ENCODE measurements around the gene DPP6.
"Not testable (repeated sequence)": the region's sequence is repeated elsewhere in the genome, so short reads cannot be mapped to it uniquely, and the experiment has no call there.

The DPP6 gene

DNA sequence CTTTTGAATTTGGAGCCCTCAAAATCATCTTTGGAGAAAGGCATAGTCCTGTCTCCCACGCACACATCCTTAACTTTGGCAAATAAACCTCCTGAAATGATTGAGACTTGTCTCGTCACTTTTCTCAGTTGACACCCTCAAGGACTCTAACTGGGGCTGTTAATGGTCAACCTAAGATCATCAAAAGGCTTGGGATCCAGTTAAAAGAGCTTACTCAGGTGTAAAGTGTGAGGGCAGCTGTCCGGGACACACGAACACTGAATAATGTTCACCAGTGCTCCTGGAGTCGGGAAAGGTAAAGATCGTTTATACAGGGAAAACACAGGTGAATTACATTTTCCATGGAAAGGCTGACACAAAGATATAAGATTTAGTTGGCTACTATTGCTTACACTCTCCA, 866.1 kb downstream of the DPP6 start:
- DNase-seq = no peak

DNA sequence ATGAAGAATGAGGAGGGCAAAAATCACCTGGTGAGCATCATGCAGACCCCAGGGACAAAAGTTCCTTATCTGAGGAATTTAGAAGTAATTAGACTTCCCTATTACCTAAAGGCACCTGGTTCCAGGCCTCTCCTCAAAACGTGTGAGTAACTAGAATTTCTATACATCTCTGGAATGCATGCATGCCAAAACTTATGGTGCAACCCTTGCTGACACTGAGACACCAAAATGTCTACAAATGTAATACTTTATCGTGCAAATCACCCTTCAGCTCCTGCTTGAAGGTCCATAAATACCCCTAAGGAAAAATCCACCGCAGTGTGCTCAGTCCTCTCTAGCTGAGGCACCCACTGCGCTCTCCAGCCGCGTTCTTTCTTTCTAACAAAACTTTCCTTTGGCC, 866.5 kb downstream of the DPP6 start:
- no peak for DNase-seq

- no peak for DNase-seq
These were observed 867.4 kb downstream of the DPP6 start for GRCh38 chr7:154919344-154920225.

DNA sequence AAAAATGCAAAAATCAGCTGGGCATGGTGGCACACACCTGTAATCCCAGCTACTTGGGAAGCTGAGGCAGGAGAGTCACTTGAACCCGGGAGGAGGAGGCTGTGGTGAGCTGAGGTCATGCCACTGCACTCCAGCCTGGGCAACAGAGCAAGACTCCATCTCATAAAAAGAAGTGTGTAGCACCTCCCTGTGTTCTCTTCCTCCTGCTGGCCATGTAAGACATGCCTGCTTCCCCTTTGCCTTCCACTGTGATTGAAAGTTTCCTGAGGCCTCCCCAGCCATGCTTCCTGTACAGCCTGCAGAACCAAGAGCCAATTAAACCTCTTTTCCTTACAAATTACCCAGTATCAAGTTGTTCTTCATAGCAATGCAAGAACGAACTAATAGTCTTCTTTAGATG, 870.3 kb downstream of the DPP6 start:
- DNase-seq = not testable (repeated sequence)

GRCh38 chr7:154927624-154928125, 875.5 kb downstream of the DPP6 start:
- peak; percentile 85 for DNase-seq

DNA sequence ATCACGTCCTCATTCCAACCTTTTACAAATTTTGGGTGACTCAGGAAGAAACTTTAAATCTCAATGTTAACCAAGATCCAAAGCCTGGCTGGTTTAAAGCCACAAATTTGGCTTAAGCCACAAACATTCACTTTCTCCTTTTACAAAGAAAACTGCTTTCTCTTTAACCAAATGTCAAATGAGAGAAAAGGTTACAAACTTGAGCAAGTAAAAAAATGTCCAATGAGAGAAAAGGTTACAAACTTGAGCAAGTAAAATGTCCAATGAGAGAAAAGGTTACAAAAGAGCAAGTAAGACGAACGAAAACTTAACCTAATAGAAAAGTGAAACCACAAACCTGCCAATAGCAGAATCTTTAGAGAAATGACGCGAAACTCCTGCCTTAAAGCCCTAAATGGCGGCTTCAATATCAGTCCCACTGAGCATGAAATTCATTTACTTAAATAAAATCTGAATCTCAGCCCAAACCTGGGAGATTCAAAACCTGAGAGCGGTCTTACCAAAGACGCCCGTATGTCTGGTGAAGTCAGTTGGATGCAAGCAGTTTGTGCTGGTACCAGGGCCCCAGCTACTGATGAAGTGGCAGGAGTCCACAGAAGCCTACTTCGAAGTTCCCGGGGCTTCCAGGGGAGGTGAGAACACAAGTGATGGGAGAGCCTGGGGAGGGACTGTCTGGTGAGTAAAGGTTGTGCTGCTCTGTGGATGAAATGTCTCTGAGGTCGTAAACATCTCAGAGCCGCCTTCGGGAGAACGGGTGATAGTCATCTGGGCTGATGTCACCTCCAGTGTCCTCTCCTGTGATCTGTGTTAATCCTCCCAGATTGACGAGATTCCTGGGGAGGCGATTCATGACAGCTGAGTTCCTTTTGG, 876.2 kb downstream of the DPP6 start:
- peak; percentile 16 for DNase-seq

GRCh38 chr7:154929006-154929726, 877.0 kb downstream of the DPP6 start:
- DNase-seq = no peak

GRCh38 chr7:154931906-154932305, 879.7 kb downstream of the DPP6 start:
- no peak for DNase-seq

DNA sequence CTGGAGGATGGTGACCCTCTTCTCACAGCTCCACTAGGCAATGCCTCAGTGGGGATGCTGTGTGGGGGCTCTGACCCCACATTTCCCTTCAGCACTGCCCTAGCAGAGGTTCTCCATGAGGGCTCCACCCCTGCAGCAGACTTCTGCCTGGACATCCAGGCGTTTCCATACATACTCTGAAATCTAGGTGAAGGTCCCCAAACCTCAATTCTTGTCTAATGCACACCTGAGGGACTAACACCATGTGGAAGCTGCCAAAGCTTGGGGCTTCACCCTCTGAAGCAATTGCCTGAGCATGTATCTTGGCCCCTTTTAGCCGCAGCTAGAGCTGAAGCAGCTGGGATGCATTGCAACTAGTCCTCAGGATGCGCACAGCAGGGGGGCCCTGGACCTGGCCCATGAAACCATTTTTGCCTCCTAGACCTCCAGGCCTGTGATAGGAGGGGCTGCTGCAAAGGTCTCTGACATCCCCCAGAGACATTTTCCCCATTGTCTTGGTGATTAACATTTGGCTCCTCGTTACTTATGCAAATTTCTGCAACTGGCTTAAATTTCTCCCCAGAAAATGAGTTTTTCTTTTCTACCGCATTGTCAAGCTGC, 882.3 kb downstream of the DPP6 start:
- DNase-seq = not testable (repeated sequence)

DNA sequence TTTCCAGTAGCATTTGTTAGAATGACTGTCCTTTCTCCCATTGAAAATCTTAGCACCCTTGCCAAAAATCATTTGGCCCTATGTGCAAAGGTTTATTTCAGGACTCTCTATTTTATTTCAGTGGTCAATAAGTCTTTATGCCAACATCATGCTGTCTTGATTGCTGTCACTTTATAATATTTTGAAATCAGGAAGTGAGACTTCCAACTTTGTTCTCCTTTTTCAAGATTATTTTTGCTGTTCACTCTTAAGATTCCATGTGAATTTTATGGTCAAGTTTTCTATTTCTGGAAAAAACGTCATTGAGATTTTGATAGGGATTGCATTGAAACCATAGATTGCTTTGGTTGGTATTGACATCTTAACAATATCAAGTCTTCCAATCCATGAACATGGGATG, 885.6 kb downstream of the DPP6 start:
- DNase-seq = no peak

- DNase-seq = no peak
These were observed 890.5 kb downstream of the DPP6 start for GRCh38 chr7:154942691-154943090.

Measured in NCI-H82 (cell line).